GM23248 (cell line): ENCODE data around the gene MARCOL. TPM values are rescaled to one million over a fixed set of nuclear protein-coding genes. Genes with fewer than 3 reads are reported as not detected.
"Not testable (repeated sequence)": the region's sequence is repeated elsewhere in the genome, so short reads cannot be mapped to it uniquely, and the experiment has no call there.

Experiments
- DNase-seq: peaks from one replicate; pipeline ENCODE4 v3.0.0-alpha.2; 2015
- H2AFZ ChIP-seq: fragments of 200-600 bp; sonication (generic); 2 replicates; pipeline ENCODE4 v1.6.1; 2016; ENCODE audit warnings: antibody characterized with exemption
- H3F3A ChIP-seq: fragments of 200-600 bp; sonication (generic); 2 replicates; pipeline ENCODE4 v1.6.1; 2016; ENCODE audit warnings: mild to moderate bottlenecking, antibody characterized with exemption, mixed run types; ENCODE audit not compliant: insufficient read depth
- H3K27ac ChIP-seq: fragments of 200-600 bp; sonication (generic); 2 replicates; pipeline ENCODE4 v1.5.1; 2016; ENCODE audit warnings: mild to moderate bottlenecking
- H3K27me3 ChIP-seq: fragments of 200-600 bp; sonication (generic); replicated peaks from 2 replicates; pipeline ENCODE4 v1.6.1; 2016; ENCODE audit warnings: mild to moderate bottlenecking; ENCODE audit not compliant: insufficient read depth
- H3K36me3 ChIP-seq: fragments of 200-600 bp; sonication (generic); 2 replicates; pipeline ENCODE4 v1.6.1; 2016; ENCODE audit warnings: low read depth, mild to moderate bottlenecking
- H3K4me1 ChIP-seq: fragments of 200-600 bp; sonication (generic); 2 replicates; pipeline ENCODE4 v1.6.1; 2016; ENCODE audit warnings: mild to moderate bottlenecking; ENCODE audit not compliant: insufficient read depth
- H3K4me2 ChIP-seq: fragments of 200-600 bp; sonication (generic); one replicate; pipeline ENCODE4 v1.6.1; 2016; ENCODE audit warnings: mild to moderate bottlenecking; ENCODE audit not compliant: unreplicated experiment
- H3K4me3 ChIP-seq: fragments of 200-600 bp; sonication (generic); 2 replicates; pipeline ENCODE4 v1.5.1; 2016; ENCODE audit warnings: mild to moderate bottlenecking
- H3K79me2 ChIP-seq: fragments of 200-600 bp; sonication (generic); 2 replicates; pipeline ENCODE4 v1.6.1; 2016; ENCODE audit warnings: mild to moderate bottlenecking; ENCODE audit not compliant: insufficient read depth
- H3K9ac ChIP-seq: fragments of 200-600 bp; sonication (generic); 2 replicates; pipeline ENCODE4 v1.6.1; 2016; ENCODE audit warnings: mild to moderate bottlenecking
- H3K9me2 ChIP-seq: fragments of 200-600 bp; sonication (generic); 2 replicates; pipeline ENCODE4 v1.6.1; 2016; ENCODE audit warnings: mixed run types, mild to moderate bottlenecking, moderate library complexity; ENCODE audit not compliant: insufficient read depth
- H3K9me3 ChIP-seq: fragments of 200-600 bp; sonication (generic); one replicate; pipeline ENCODE4 v1.6.1; 2017; ENCODE audit warnings: low read depth
- H4K20me1 ChIP-seq: fragments of 200-600 bp; sonication (generic); 2 replicates; pipeline ENCODE4 v1.6.0; 2016; ENCODE audit not compliant: insufficient read depth
- EZH2 ChIP-seq: fragments of 200-600 bp; sonication (generic); IDR thresholded peaks from 2 replicates; pipeline ENCODE4 v1.6.1; 2018; ENCODE audit warnings: antibody characterized with exemption, mild to moderate bottlenecking; ENCODE audit not compliant: insufficient read depth, poor library complexity, severe bottlenecking
- EZH2phosphoT487 ChIP-seq: fragments of 200-600 bp; sonication (generic); IDR thresholded peaks from 2 replicates; pipeline ENCODE4 v1.6.1; 2018; ENCODE audit warnings: antibody characterized with exemption, moderate library complexity, mild to moderate bottlenecking, low read depth; ENCODE audit not compliant: insufficient read depth
- WGBS, 2 experiments: methylation state at CpG; one replicate each; pipeline ENCODE4 v1.1.6; 2015 to 2017; ENCODE audit warnings: low lambda C conversion rate in 2 of 2, low coverage in 1 of 2; ENCODE audit errors: missing lambda C conversion rate in 2 of 2; 5-methylcytosine and 5-hydroxymethylcytosine counted together
- in situ Hi-C: fragments of 300-500 bp; cut with MboI; formaldehyde crosslinking; loops from 2 replicates; pipeline ENCODE4 v1.15.0; 2020
- polyA plus RNA-seq: library from polyadenylated mRNA; unstranded; fragments of >200 nt; fragmentation: Nextera tagmentation; extraction: Ambion mirVana; gene quantifications from 2 replicates; pipeline ENCODE4 v1.2.1, GENCODE V29; 2016
- total RNA-seq: library from RNA; depleted of rRNA; stranded (reverse); fragments of >200 nt; shearing (Covaris generic); gene quantifications from 2 replicates; pipeline ENCODE4 v1.2.3, GENCODE V29; 2014

The MARCOL gene
- total and polyA plus RNA-seq, 2 experiments from 2014 or later = not detected

GRCh38 chr5:148267962-148268361 lies 29.6 kb downstream of the MARCOL start:
- in situ Hi-C loops = no loop called here
- no peaks in the 10 kb centered on the region for H3K79me2 ChIP-seq
- WGBS, 2 experiments = 13 to 15% methylated on average over 3 of the region's 3 CpGs
- H3K27ac ChIP-seq = no peak overlapping the region
- TF ChIP-seq EZH2phosphoT487 (no peak), EZH2 (no peak)
- H4K20me1 ChIP-seq = no peaks in the 10 kb centered on the region
- no peaks in the 10 kb centered on the region for H3K27me3 ChIP-seq
- peaks cover 4% of the 10 kb centered on the region for H3K9me3 ChIP-seq
- no peak overlapping the region for H2AFZ ChIP-seq
- no peak for DNase-seq
- H3K9ac ChIP-seq = no peak overlapping the region
- no peaks in the 10 kb centered on the region for H3K9me2 ChIP-seq
- H3K36me3 ChIP-seq = no peaks in the 10 kb centered on the region
- H3F3A ChIP-seq = no peaks in the 10 kb centered on the region
- H3K4me1 ChIP-seq = no peaks in the 10 kb centered on the region
- no peak overlapping the region for H3K4me3 ChIP-seq
- H3K4me2 ChIP-seq = no peak overlapping the region

DNA sequence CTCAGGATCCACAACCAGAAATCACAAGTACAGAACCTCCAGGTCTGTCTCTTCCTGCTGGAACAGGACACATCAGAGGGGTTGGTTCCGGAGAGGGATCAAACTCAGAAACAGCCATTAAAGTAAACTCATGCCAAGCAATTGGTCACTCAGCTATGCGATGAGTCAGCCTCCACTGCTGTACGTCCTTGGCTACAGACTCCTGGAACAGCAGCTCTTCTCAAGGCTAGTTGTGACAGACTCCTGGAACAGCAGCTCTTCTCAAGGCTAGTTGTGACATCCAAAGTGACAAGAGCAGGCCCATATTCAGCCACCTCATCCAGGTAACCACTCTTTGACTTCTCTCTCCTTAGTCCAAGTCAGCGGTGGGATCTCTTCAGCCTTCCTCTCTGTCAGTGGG lies 30.2 kb downstream of the MARCOL start, which contains the start of gene SPINK13:
TSS of gene SPINK13 (plus strand) at position 229 of the 400 bp plus-strand sequence. CDS start 1,279 bp downstream, outside the sequence.
- TF ChIP-seq EZH2phosphoT487 (no peak), EZH2 (no peak)
- no peak within 1 kb of the TSS for H3K4me3 ChIP-seq
- peaks cover 4% of the 10 kb centered on the region for H3K9me3 ChIP-seq
- no peaks in the 10 kb centered on the region for H3K36me3 ChIP-seq
- no peak within 1 kb of the TSS for H2AFZ ChIP-seq
- no peak within 1 kb of the TSS for H3K9ac ChIP-seq
- H3K27ac ChIP-seq = no peak within 1 kb of the TSS
- in situ Hi-C loops = no loop called here
- 49 to 51% methylated on average over 4 of the region's 4 CpGs for WGBS, 2 experiments
- H3K79me2 ChIP-seq = no peaks in the 10 kb centered on the region
- H3K4me2 ChIP-seq = no peak within 1 kb of the TSS
- H3K4me1 ChIP-seq = no peaks in the 10 kb centered on the region
- H3K27me3 ChIP-seq = no peaks in the 10 kb centered on the region
- DNase-seq = peak; percentile 76
- no peaks in the 10 kb centered on the region for H4K20me1 ChIP-seq
- no peaks in the 10 kb centered on the region for H3F3A ChIP-seq
- no peaks in the 10 kb centered on the region for H3K9me2 ChIP-seq

DNA sequence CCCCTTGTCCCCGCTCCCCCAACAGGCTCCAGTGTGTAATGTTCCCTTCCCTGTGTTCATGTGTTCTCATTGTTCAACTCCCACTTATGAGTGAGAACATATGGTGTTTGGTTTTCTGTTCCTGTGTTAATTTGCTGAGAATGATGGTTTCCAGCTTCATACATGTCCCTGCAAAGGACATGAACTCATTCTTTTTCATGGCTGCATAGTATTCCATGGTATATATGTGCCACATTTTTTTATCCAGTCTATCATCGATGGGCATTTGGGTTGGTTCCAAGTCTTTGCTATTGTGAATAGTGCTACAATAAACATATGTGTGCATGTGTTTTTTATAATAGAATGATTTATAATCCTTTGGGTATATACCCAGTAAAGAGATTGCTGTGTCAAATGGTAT lies 36.8 kb downstream of the MARCOL start:
- H2AFZ ChIP-seq, H3F3A ChIP-seq, H3K79me2 ChIP-seq, H3K27ac ChIP-seq, in situ Hi-C loops, H3K36me3 ChIP-seq, H3K4me3 ChIP-seq, H3K9me3 ChIP-seq, H3K9me2 ChIP-seq, H3K27me3 ChIP-seq, DNase-seq, H3K4me1 ChIP-seq, H4K20me1 ChIP-seq, H3K9ac ChIP-seq, H3K4me2 ChIP-seq: not testable (repeated sequence)
- WGBS, 2 experiments = 40 to 50% methylated on average over 2 of the region's 2 CpGs

- H3K27me3 ChIP-seq, H3K9me2 ChIP-seq, H3K36me3 ChIP-seq, H3K27ac ChIP-seq, H3K9ac ChIP-seq, DNase-seq, H3K4me2 ChIP-seq, H3K4me3 ChIP-seq, H3F3A ChIP-seq, in situ Hi-C loops, H4K20me1 ChIP-seq, H2AFZ ChIP-seq, H3K9me3 ChIP-seq, H3K4me1 ChIP-seq, H3K79me2 ChIP-seq: not testable (repeated sequence)
- 7 to 15% methylated on average over 5 of the region's 5 CpGs for whole genome bisulfite sequencing, 2 experiments
Observed at GRCh38 chr5:148280893-148281292, 42.6 kb downstream of the MARCOL start.

DNA sequence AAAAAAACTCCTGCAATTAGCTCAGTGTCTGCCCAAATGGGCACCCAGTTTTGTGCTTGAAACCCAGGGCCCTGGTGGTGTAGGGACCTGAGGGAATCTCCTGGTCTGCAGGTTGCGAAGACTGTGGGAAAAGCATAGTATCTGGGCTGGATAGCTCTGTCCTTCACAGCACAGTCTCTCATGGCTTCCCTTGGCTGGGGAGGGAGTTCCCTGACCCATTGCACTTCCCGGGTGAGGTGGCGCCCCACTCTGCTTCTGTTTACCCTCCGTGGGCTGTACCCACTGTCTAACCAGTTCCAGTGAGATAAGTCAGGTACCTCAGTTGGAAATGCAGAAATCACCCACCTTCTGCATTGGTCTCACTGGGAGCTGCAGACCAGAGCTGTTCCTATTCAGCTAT lies 43.0 kb downstream of the MARCOL start:
- H3K36me3 ChIP-seq, H3K27me3 ChIP-seq, H2AFZ ChIP-seq, H3K4me2 ChIP-seq, H3K9me2 ChIP-seq, in situ Hi-C loops, H4K20me1 ChIP-seq, H3K4me3 ChIP-seq, H3K27ac ChIP-seq, H3K79me2 ChIP-seq, H3F3A ChIP-seq, H3K4me1 ChIP-seq, DNase-seq, H3K9ac ChIP-seq, H3K9me3 ChIP-seq: not testable (repeated sequence)
- 30 to 51% methylated on average over 4 of the region's 4 CpGs for WGBS, 2 experiments
